ELR (cell line): ENCODE measurements around the gene RPL37A.

ENCODE experiments used
- DNase-seq: peaks from one replicate; pipeline ENCODE4 v3.0.0-alpha.2; 2015; ENCODE audit warnings: low read depth

Gene RPL37A

GRCh38 chr2:216490061-216490460 lies 8.6 kb upstream of the RPL37A start:
- peak; percentile 81 for DNase-seq

DNA sequence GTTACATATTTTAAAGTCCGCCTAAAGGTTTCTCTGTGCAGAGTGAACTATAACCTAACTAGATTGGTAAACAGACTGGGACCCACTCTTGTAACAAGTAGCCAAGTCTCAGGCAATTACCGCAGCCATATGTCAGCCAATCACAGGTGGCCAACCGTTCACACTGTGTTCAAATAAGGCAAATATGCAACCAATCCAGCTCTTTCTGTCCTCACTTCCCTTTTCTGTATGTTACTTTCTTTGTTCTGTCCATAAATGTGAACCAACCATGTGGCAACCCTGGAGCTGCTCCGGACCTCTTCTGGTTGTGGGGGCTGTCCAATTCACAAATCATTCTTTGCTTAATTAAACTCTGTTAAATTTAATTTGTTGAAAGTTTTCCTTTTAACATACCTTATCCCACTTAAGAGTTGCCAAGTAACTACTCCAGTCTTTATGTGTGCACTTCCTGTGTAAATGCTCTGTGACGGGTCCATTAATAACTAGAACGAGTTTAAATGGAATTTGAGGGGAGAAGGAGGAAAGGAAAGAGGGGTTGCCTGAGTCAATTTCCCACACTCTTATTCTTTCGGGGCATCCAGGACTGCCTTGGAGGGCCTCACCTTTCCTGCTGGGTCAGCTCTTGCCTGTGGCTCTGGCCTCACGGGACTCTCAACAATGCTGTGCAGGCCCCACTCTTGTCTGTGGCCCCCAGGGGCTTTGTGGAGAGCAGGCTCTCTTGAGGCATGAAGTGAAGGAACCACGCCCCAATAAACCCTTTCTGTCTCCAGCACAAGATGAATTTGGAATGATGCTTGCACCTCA lies 6.6 kb upstream of the RPL37A start:
- DNase-seq, result no peak

DNA sequence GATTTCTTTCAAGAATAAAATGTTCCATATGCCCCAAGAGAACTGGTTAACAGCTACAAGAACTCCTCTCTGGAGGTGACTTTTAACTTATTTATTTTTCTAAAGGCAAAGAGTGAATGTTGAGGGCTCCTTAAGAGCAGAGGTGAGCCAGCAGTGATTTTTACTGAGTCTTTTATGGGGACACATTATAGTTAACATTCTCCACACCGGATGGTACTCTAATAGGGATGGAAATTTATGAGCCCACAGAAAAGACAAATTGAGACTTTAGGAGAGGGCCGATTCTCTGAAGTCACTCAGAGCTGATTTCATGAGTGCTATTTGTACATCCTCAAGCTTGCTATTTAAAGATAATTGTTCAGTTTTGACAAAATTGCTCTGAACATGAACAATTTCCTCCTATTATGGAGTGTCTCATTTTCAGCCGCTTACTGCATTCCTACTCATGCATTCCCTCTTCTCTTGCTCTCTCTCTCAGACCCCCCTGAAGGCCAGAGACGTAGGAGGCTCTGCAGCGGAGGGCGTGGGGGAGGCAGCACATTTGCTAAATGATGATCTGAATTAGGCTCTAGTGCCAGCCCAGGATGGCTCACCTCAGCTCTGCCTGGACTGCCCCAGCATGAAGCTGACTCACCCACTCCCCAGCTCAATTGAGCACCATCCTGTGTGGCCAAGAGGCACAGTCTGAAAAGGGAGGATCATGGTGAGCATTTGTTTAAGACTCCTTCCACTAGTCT lies 5.9 kb upstream of the RPL37A start:
- DNase-seq, result peak; percentile 88

DNA sequence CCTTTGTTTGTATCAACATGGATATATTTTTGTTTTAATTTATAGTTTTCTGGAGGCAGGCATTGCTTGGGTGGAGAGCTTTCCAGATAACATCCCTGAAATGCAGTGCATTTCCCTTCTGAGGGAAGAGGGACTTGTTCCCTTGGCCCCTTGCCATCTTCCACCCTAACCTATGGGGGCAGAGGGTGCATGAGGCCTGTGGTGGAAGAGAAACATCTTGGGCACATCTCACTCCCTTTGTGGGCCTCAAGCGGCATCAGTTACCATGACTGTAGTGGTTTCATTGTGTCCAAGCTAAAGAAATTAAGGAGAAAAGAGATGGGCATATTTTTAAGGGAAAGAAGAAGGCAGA lies 5.3 kb upstream of the RPL37A start:
- no peak for DNase-seq

DNA sequence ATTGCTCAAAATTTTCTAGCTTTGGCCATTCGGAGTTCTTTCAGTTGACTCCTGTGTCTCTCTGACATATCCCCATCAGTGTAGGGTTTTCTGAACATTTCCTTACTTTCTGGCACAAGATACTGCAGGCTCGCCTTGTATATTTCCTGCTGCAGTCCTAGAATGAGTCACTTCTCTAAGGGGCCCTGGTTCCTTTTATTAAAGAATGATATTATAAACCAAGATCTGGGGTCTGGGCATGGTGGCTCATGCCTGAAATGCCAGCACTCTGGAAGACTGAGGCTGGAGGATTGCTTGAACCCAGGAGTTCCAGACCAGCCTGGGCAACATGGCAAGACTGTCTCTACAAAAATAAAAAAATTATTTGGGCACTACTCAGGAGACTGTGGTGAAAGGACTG lies 3.0 kb upstream of the RPL37A start:
- DNase-seq, result peak; percentile 76

DNA sequence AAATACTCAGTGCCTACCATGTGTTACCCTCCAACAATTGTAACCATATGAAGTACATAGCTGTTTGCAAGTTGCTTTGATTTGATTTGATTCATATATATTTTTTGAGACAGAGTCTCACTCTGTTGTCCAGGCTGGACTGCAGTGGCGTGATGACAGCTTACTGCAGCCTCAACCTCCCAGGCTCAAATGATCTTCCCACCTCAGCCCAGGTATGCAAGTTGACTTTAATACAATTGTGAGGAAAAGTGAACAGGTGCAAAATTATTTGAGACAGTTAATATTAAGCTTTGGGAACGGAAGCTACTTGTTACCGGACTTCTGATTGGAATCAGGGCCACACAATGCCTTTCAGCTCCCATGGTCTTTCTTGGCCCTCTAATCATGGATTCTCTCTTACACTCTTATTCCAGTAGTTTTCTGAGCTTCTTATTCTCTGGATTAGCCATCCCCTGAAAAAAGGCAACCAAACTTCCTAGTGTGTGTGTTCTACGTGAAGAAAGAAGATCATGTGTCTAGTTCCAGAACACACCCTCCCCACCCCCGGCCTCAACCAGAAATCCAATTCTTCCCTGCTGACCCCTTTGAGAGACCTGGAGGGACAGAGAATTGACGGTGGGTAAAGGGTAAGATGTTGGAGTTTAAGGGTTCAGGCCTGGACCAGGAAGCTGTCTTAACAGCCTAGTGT lies 1.1 kb upstream of the RPL37A start:
- no peak for DNase-seq

DNA sequence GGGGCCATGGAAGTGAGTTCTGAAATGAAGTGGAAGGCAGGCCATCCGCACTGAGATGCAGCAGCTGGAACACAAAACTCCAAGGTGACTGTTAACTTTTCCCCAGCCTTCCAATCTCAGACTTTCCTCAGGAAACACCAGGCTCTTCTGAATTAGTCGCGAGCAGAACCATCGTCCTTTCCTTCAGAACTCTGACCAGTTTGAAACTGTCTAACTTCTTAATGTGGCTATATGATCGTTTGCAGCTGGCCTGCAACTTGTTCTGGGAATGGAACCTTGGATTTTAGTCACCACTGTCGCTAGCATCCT lies 620 bp upstream of the RPL37A start:
- peak; percentile 23 for DNase-seq

GRCh38 chr2:216499641-216500218 lies 1.1 kb downstream of the RPL37A start:
- DNase-seq, result peak; percentile 33

DNA sequence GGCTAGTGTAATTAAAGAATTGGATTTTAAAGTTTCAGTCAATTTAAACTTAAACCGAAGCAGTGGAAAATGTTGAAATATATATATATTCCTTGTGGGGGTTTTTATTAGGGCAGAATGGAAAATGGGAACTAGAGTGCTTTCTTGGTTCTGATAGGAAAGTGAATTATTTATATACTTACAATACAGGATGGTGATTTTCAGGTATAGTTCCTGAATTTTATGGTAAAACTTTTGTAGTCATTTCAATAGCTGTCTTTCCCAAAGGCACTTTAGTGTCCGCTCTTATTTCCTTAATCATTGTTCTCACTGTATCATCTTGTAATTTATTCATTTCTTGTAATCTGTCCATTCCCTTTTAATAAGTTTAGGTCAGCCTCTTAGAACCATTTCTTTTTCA lies 1.9 kb downstream of the RPL37A start:
- no peak for DNase-seq

GRCh38 chr2:216501854-216502253 lies 3.2 kb downstream of the RPL37A start:
- DNase-seq, result no peak

- no peak for DNase-seq
These were observed 3.9 kb downstream of the RPL37A start for GRCh38 chr2:216502381-216503158.

GRCh38 chr2:216503159-216503629 lies 4.5 kb downstream of the RPL37A start:
- DNase-seq, result no peak

DNA sequence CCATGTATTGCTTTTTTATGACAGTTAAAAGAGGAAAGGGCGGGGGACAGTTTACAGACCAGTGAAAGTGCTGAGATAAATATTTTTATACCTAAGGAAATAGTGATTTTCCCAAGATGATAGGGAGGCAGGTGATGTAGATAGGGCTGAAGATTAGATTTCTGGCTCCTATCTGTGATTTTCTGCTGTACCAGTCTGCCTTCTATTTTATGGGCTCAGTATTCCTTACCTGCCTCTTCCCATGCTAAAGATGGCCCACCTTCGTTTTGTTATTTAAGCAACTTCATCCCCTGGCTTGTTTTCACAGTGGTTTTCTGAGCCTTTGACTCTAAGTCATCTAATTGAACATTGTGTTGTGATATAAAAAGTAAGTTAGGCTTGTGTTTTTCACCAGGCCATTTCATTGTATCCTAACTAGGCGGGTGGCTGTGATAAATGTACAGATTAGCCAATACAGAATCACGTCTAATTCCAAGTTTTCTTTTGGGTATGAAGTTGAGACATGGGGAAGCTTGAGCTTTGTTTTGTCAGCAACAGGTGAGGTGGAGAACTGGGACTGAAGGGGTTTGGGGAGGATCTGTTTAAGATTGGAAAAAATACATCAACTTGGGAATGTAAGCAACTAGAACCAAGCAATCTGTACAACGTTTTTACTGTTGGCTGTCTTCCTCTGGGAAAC lies 5.2 kb downstream of the RPL37A start:
- DNase-seq, result no peak

DNA sequence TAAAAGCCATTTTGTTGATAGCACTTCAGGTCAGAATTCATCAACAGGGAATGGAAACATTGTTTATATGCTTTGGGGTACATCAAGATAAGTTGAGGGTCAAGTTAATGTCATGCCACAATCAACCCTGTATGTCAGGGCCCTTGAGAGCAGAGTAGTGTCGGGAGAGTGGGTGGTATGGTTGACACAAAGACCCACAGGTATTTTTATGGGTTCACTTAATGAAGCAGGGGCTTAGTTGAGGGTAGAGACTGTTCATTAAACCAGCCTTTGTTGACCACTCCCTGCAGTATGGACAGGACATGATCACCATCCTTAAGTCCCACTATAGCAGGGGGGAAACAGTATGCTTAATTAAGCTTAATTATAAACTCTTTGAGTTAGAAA lies 5.7 kb downstream of the RPL37A start:
- DNase-seq, result no peak

DNA sequence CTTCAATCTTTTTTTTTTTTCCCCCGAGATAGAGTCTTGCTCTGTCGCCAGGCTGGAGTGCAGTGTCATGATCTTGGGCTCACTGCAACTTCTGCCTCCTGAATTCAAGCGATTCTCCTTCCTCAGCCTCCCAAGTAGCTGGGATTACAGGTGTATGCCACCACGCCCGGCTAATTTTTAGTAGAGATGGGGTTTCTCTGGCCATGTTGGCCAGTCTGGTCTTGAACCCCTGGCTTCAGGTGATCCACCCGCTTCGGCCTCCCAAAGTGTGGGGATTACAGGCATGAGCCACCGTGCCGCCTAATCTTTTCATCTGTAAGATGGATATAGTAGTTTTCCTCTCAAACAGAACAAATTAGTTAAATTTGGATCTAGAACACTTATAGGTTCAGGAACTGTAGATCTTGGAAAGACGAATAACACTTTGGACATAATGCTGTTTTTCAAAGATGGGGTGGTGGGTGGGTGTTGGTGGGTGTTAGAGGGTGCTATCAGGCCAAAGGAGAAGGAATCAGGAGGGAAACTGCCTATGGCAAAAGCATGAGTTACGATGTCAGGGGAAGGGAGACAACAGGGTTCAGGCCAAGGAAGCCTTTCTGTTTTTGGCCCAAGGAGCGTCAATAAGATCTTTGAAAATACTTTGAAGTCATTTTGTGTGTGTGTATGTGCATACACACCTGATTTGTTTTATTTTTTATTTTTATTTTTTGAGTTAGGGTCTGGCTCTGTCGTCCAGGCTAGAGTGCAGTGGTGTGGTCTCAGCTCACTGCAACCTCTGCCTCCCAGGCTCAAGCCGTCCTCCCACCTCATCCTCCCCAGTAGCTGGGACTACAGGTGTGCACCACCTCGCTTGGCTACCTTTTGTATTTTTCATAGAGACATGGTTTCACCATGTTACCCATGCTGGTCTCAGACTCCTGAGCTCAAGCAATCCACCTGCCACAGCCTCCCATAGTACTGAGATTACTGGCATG lies 6.8 kb downstream of the RPL37A start:
- peak; percentile 19 for DNase-seq

GRCh38 chr2:216507220-216508160 lies 8.8 kb downstream of the RPL37A start:
- peak; percentile 25 for DNase-seq

- DNase-seq, result peak; percentile 22
These were observed 9.6 kb downstream of the RPL37A start for GRCh38 chr2:216508229-216508628.

DNA sequence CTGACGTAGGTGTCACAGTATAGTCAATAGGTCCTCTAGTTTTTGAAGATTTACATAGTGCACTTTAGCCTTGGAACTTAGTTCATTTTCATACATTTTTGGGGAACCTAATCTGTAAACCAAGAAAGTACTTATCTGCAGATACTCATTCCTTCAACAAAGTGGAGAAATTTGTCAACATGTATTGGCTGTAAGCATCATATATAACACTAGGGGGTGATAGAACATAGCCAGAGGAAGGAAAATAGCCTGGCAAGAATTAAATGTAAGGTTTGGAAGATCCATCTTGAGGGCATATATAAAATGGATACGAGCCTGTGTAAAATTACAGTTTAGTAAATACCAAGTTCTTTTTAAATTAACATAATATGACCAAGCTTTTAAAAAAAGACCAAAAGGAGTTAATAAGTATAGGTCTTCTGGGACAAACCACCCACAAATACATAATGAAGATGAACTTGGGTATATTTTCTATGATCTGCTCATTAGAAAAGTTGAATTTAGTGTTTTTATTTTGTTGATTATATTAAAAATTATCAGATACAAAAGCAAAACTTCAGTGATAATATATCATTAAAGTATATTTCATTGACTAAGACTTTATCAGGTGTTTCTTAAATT lies 18.2 kb downstream of the RPL37A start:
- peak; percentile 74 for DNase-seq
